Neural progenitor cell (in vitro differentiated cells): ENCODE measurements around the gene NF1. TPM values are rescaled to one million over a fixed set of nuclear protein-coding genes. Genes with fewer than 3 reads are reported as not detected.

Experiments
- DNase-seq: peaks from one replicate; pipeline ENCODE4 v3.0.0-alpha.2; 2016; ENCODE audit warnings: low spot score
- H2AFZ ChIP-seq: fragments of 200-600 bp; sonication (generic); replicated peaks from 2 replicates; pipeline ENCODE4 v1.6.1; 2016; ENCODE audit warnings: antibody characterized with exemption
- H3F3A ChIP-seq: fragments of 200-600 bp; sonication (generic); 2 replicates; pipeline ENCODE4 v1.6.1; 2016; ENCODE audit warnings: antibody characterized with exemption, low read depth
- H3K27ac ChIP-seq: fragments of 200-600 bp; sonication (generic); 2 replicates; pipeline ENCODE4 v1.5.1; 2016; ENCODE audit warnings: mild to moderate bottlenecking
- H3K27me3 ChIP-seq: fragments of 200-600 bp; sonication (generic); 2 replicates; pipeline ENCODE4 v1.6.1; 2016; ENCODE audit warnings: mild to moderate bottlenecking, moderate library complexity
- H3K36me3 ChIP-seq: fragments of 200-600 bp; sonication (generic); 2 replicates; pipeline ENCODE4 v1.5.1; 2016
- H3K4me1 ChIP-seq: fragments of 200-600 bp; sonication (generic); 2 replicates; pipeline ENCODE4 v1.6.1; 2016; ENCODE audit warnings: mixed run types
- H3K4me2 ChIP-seq: fragments of 200-600 bp; sonication (generic); 2 replicates; pipeline ENCODE4 v1.6.1; 2016
- H3K4me3 ChIP-seq: fragments of 200-600 bp; sonication (generic); 2 replicates; pipeline ENCODE4 v1.5.1; 2016
- H3K79me2 ChIP-seq: fragments of 200-600 bp; sonication (generic); 2 replicates; pipeline ENCODE4 v1.6.1; 2016; ENCODE audit warnings: low read depth
- H3K9ac ChIP-seq: fragments of 200-600 bp; sonication (generic); 2 replicates; pipeline ENCODE4 v1.6.1; 2016
- H3K9me3 ChIP-seq: fragments of 200-600 bp; sonication (generic); 2 replicates; pipeline ENCODE4 v1.5.1; 2016; ENCODE audit warnings: low read depth
- H4K20me1 ChIP-seq: fragments of 200-600 bp; sonication (generic); 2 replicates; pipeline ENCODE4 v1.6.1; 2016; ENCODE audit warnings: low read depth
- H3K27ac Mint-ChIP-seq: 3 replicates; pipeline ENCODE4 v1.8.0; 2021; ENCODE audit warnings: mixed read lengths
- H3K27me3 Mint-ChIP-seq: 2 replicates; pipeline ENCODE4 v1.8.0; 2022; ENCODE audit warnings: low read depth, mild to moderate bottlenecking, inconsistent platforms, moderate library complexity, mixed read lengths; ENCODE audit not compliant: insufficient read depth
- H3K36me3 Mint-ChIP-seq: 3 replicates; pipeline ENCODE4 v1.8.0; 2021; ENCODE audit warnings: mixed read lengths
- H3K4me1 Mint-ChIP-seq: 3 replicates; pipeline ENCODE4 v1.8.0; 2021; ENCODE audit warnings: mixed read lengths
- H3K4me3 Mint-ChIP-seq: 3 replicates; pipeline ENCODE4 v1.8.0; 2021; ENCODE audit warnings: mild to moderate bottlenecking, moderate library complexity, mixed read lengths
- H3K9me3 Mint-ChIP-seq: 3 replicates; pipeline ENCODE4 v1.8.0; 2020; ENCODE audit warnings: mixed read lengths
- CTCF ChIP-seq: fragments of 200-600 bp; sonication (generic); IDR thresholded peaks from 2 replicates; pipeline ENCODE4 v1.5.1; 2017; ENCODE audit warnings: antibody characterized with exemption, mild to moderate bottlenecking
- EZH2 ChIP-seq: fragments of 200-600 bp; sonication (generic); IDR thresholded peaks from 2 replicates; pipeline ENCODE4 v1.6.1; 2017; ENCODE audit warnings: antibody characterized with exemption, mild to moderate bottlenecking, moderate library complexity
- EZH2phosphoT487 ChIP-seq: fragments of 200-600 bp; sonication (generic); IDR thresholded peaks from 2 replicates; pipeline ENCODE4 v1.6.1; 2017; ENCODE audit warnings: antibody characterized with exemption
- total RNA-seq: library from RNA; depleted of rRNA; stranded (reverse); fragments of >200 nt; gene quantifications from 2 replicates; pipeline ENCODE4 v1.2.3, GENCODE V29; 2015; ENCODE audit warnings: low replicate concordance

Gene NF1
- total RNA-seq, 1 donor from 2014 or later = 54.8 TPM

- Histone ChIP-seq H2AFZ (no peak overlapping the region), H4K20me1 (peaks cover 28% of the 10 kb centered on the region), H3K4me1 (peaks cover 5% of the 10 kb centered on the region), H3K79me2 (no peaks in the 10 kb centered on the region), H3K27me3 (peaks cover 52% of the 10 kb centered on the region), H3K4me3 (no peak overlapping the region), H3K27ac (no peak overlapping the region), H3K36me3 (no peaks in the 10 kb centered on the region), H3K9ac (no peak overlapping the region), H3K9me3 (no peaks in the 10 kb centered on the region), H3K4me2 (no peak overlapping the region), H3F3A (peaks cover 17% of the 10 kb centered on the region)
- H3K4me1 Mint-ChIP-seq = peaks cover 15% of the 10 kb centered on the region
- DNase-seq = peak; percentile 70
- H3K27ac Mint-ChIP-seq = no peak overlapping the region
- H3K4me3 Mint-ChIP-seq = peak overlapping the region; percentile 21
- H3K9me3 Mint-ChIP-seq = no peaks in the 10 kb centered on the region
- peaks cover 21% of the 10 kb centered on the region for H3K27me3 Mint-ChIP-seq
- H3K36me3 Mint-ChIP-seq = no peaks in the 10 kb centered on the region
- TF ChIP-seq EZH2phosphoT487 (no peak), EZH2 (no peak), CTCF (peak; percentile 84)
Measured at GRCh38 chr17:31388770-31389656, 294.2 kb downstream of the NF1 start.

- Histone ChIP-seq H3K9ac (no peak overlapping the region), H3K79me2 (no peaks in the 10 kb centered on the region), H2AFZ (no peak overlapping the region), H3K36me3 (no peaks in the 10 kb centered on the region), H3K27ac (no peak overlapping the region), H3K4me2 (no peak overlapping the region), H3F3A (peaks cover 17% of the 10 kb centered on the region), H3K4me3 (no peak overlapping the region), H4K20me1 (peaks cover 28% of the 10 kb centered on the region), H3K4me1 (peaks cover 5% of the 10 kb centered on the region), H3K9me3 (no peaks in the 10 kb centered on the region), H3K27me3 (peaks cover 57% of the 10 kb centered on the region)
- DNase-seq = no peak
- H3K4me1 Mint-ChIP-seq = peaks cover 18% of the 10 kb centered on the region
- H3K9me3 Mint-ChIP-seq = no peaks in the 10 kb centered on the region
- TF ChIP-seq EZH2phosphoT487 (no peak), EZH2 (no peak), CTCF (no peak)
- H3K27ac Mint-ChIP-seq = no peak overlapping the region
- H3K4me3 Mint-ChIP-seq = peak overlapping the region; percentile 81
- H3K36me3 Mint-ChIP-seq = no peaks in the 10 kb centered on the region
- peaks cover 21% of the 10 kb centered on the region for H3K27me3 Mint-ChIP-seq
Measured at GRCh38 chr17:31389657-31390381, 295.0 kb downstream of the NF1 start.

- no peak overlapping the region for H3K9ac ChIP-seq
- no peak overlapping the region for H3K27ac ChIP-seq
- TF ChIP-seq EZH2 = no peak
- TF ChIP-seq EZH2phosphoT487 = no peak
- DNase-seq = no peak
- H3K9me3 Mint-ChIP-seq = no peaks in the 10 kb centered on the region
- H3F3A ChIP-seq = peaks cover 17% of the 10 kb centered on the region
- H3K27me3 ChIP-seq = peaks cover 57% of the 10 kb centered on the region
- H4K20me1 ChIP-seq = peaks cover 28% of the 10 kb centered on the region
- no peaks in the 10 kb centered on the region for H3K9me3 ChIP-seq
- H3K4me3 ChIP-seq = no peak overlapping the region
- H3K27me3 Mint-ChIP-seq = peaks cover 21% of the 10 kb centered on the region
- H3K4me1 Mint-ChIP-seq = peaks cover 18% of the 10 kb centered on the region
- H2AFZ ChIP-seq = no peak overlapping the region
- peak overlapping the region; percentile 81 for H3K4me3 Mint-ChIP-seq
- no peaks in the 10 kb centered on the region for H3K36me3 ChIP-seq
- H3K79me2 ChIP-seq = no peaks in the 10 kb centered on the region
- H3K36me3 Mint-ChIP-seq = no peaks in the 10 kb centered on the region
- H3K27ac Mint-ChIP-seq = no peak overlapping the region
- no peak overlapping the region for H3K4me2 ChIP-seq
- peaks cover 5% of the 10 kb centered on the region for H3K4me1 ChIP-seq
Measured at GRCh38 chr17:31390426-31390747, 295.6 kb downstream of the NF1 start.
